Chondrocyte (in vitro differentiated cells): Measurements from ENCODE around the gene FBXL12. TPM values are rescaled to one million over a fixed set of nuclear protein-coding genes. Genes with fewer than 3 reads are reported as not detected.
A peak's percentile ranks its signal among the peaks of the same experiment; 100 is the strongest.

Experiments
- DNase-seq: peaks from one replicate; pipeline ENCODE4 v3.0.0; 2021; ENCODE audit warnings: mixed read lengths, low spot score
- H3K27ac Mint-ChIP-seq: one replicate; pipeline ENCODE4 v1.8.0; 2021; ENCODE audit warnings: mild to moderate bottlenecking, moderate library complexity, mixed read lengths; ENCODE audit not compliant: unreplicated experiment
- H3K27me3 Mint-ChIP-seq: 2 replicates; pipeline ENCODE4 v1.8.0; 2021; ENCODE audit warnings: low read depth, mixed read lengths
- H3K36me3 Mint-ChIP-seq: 2 replicates; pipeline ENCODE4 v1.8.0; 2021; ENCODE audit warnings: low read depth, mixed read lengths
- H3K4me1 Mint-ChIP-seq: 2 replicates; pipeline ENCODE4 v1.8.0; 2021; ENCODE audit warnings: low read depth, mild to moderate bottlenecking, mixed read lengths
- H3K4me3 Mint-ChIP-seq: one replicate; pipeline ENCODE4 v1.8.0; 2021; ENCODE audit warnings: mild to moderate bottlenecking, moderate library complexity, mixed read lengths; ENCODE audit not compliant: unreplicated experiment
- H3K9me3 Mint-ChIP-seq: 2 replicates; pipeline ENCODE4 v1.8.0; 2021; ENCODE audit warnings: low read depth, mixed read lengths
- total RNA-seq: library from RNA; stranded (reverse); gene quantifications from 3 replicates; pipeline ENCODE4 v1.2.1, GENCODE V29; 2021
- TF ChIP-seq, protein P1 (sequence below): fragments of 200-600 bp; sonication (generic); IDR thresholded peaks from 2 replicates; pipeline ENCODE4 v1.5.0; 2021; ENCODE audit warnings: antibody characterized with exemption, mild to moderate bottlenecking, moderate library complexity

FBXL12 gene
- total RNA-seq, 1 donor from 2014 or later = 26.7 TPM

- TF ChIP-seq, protein P1, sequence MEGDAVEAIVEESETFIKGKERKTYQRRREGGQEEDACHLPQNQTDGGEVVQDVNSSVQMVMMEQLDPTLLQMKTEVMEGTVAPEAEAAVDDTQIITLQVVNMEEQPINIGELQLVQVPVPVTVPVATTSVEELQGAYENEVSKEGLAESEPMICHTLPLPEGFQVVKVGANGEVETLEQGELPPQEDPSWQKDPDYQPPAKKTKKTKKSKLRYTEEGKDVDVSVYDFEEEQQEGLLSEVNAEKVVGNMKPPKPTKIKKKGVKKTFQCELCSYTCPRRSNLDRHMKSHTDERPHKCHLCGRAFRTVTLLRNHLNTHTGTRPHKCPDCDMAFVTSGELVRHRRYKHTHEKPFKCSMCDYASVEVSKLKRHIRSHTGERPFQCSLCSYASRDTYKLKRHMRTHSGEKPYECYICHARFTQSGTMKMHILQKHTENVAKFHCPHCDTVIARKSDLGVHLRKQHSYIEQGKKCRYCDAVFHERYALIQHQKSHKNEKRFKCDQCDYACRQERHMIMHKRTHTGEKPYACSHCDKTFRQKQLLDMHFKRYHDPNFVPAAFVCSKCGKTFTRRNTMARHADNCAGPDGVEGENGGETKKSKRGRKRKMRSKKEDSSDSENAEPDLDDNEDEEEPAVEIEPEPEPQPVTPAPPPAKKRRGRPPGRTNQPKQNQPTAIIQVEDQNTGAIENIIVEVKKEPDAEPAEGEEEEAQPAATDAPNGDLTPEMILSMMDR = no peak
- Mint-ChIP-seq H3K4me1 (peaks cover 6% of the 10 kb centered on the region), H3K9me3 (no peaks in the 10 kb centered on the region), H3K36me3 (peaks cover 21% of the 10 kb centered on the region), H3K27me3 (no peaks in the 10 kb centered on the region), H3K27ac (no peak overlapping the region), H3K4me3 (no peak overlapping the region)
- DNase-seq = no peak
Observed at GRCh38 chr19:9811139-9811538, 7.7 kb downstream of the FBXL12 start.

- Mint-ChIP-seq H3K4me3 (no peak overlapping the region), H3K9me3 (no peaks in the 10 kb centered on the region), H3K36me3 (peaks cover 21% of the 10 kb centered on the region), H3K27ac (peak overlapping the region; percentile 41), H3K27me3 (no peaks in the 10 kb centered on the region), H3K4me1 (peaks cover 2% of the 10 kb centered on the region)
- TF ChIP-seq, protein P1 = no peak
- DNase-seq = no peak
Observed at GRCh38 chr19:9808855-9809824, 9.7 kb downstream of the FBXL12 start.

- no peaks in the 10 kb centered on the region for H3K9me3 Mint-ChIP-seq
- H3K4me3 Mint-ChIP-seq = no peak overlapping the region
- TF ChIP-seq, protein P1 = no peak
- no peaks in the 10 kb centered on the region for H3K27me3 Mint-ChIP-seq
- H3K4me1 Mint-ChIP-seq = peaks cover 2% of the 10 kb centered on the region
- DNase-seq = no peak
- H3K27ac Mint-ChIP-seq = no peak overlapping the region
- H3K36me3 Mint-ChIP-seq = peaks cover 22% of the 10 kb centered on the region
Observed at GRCh38 chr19:9806803-9807202, 12.1 kb downstream of the FBXL12 start.

- DNase-seq = no peak
- TF ChIP-seq, protein P1 = no peak
- Mint-ChIP-seq H3K27me3 (no peaks in the 10 kb centered on the region), H3K4me3 (no peak overlapping the region), H3K9me3 (no peaks in the 10 kb centered on the region), H3K4me1 (no peaks in the 10 kb centered on the region), H3K36me3 (peaks cover 4% of the 10 kb centered on the region), H3K27ac (no peak overlapping the region)
Observed at GRCh38 chr19:9801976-9802375, 16.9 kb downstream of the FBXL12 start.

DNA sequence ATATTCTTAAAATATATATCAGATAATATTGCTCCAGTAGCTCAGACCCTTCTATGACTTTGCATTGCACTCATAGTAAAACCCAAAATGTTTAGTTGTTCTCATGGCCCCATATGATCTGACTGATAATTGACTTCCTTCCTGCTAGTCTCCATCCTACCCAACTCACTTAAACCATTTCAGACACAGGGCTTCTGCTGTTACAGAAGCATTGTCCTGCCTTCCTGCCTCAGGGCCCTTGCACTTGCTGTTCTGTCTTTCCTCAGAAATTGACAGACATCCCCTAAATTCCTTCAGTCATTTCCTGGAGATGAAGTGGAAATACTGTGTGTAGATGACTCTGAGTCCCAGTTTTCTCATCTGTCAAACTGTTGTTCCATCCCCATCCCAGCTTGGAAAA, 19.7 kb downstream of the FBXL12 start:
- no peak overlapping the region for H3K27ac Mint-ChIP-seq
- H3K9me3 Mint-ChIP-seq = no peaks in the 10 kb centered on the region
- TF ChIP-seq, protein P1 = no peak
- no peaks in the 10 kb centered on the region for H3K27me3 Mint-ChIP-seq
- DNase-seq = no peak
- H3K4me1 Mint-ChIP-seq = peaks cover 7% of the 10 kb centered on the region
- peaks cover 3% of the 10 kb centered on the region for H3K36me3 Mint-ChIP-seq
- H3K4me3 Mint-ChIP-seq = no peak overlapping the region
